Effector CD8-positive, alpha-beta T cell (primary cell): ENCODE measurements around the gene POLR2L.

ENCODE experiments used
- DNase-seq: peaks from one replicate; lab custom pipeline; 2025; lab: John Stamatoyannopoulos, UW

POLR2L gene

DNA sequence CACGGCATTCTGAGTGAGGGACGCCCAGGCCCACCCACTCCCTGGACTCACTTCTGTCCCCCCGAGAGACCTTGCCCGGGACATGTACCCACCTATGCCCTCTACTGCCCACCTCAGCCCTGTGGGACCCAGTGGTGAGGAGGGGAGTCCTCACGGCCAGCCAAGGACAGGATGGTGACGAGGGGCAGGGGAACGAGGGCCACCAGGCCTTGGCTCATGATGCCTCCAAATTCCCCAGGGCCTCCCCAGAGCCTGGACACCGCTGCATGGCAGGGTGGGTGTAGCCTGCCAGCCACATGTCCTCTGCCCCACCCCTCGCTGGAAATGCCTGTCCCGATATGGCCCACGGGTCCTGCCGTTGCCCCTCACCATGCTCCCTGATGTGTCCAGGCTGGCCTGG lies 26.5 kb upstream of the POLR2L start:
- DNase-seq, result no peak

DNA sequence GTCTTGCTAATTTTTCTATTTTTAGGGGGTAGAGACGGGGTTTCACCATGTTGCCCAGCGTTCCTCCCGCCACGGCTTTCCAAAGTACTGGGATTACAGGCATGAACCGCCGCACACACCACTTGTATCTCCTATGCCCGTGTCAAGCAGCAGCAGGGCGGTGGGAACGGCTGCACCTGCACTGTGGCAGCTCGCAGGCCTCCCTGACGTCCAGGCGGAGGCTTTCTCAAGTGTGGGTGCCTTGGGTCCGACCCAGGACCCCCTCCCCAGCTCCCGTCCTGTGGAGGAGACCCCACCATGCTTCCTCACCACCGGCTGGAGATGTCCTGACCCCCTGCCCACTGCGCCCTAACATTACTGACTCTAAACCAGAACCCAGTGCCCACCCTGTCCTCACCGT lies 26.1 kb upstream of the POLR2L start:
- no peak for DNase-seq

DNA sequence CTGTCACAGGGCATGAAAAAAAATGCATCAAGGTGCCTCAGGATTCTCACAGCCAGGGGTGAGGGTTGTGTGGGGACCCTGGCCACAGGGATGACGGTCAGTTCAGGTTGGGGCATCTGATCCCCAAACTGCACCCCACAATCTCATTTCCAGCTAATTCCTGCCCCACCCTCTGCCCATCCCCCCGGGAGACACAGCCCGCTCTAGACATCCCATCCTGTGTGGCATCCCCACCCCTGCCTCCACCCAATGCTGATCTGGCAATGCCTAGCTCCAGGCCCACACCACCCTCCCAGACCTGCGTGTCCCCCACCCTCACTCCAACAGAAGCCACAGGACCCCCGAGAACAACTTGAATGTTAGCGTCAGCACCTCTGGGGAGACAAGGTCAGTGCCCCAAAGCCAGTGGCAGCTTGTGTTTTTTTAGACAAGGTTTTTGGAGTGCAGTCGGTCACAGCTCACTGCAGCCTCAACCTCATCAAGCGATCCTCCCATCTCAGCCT lies 25.6 kb upstream of the POLR2L start:
- no peak for DNase-seq

DNA sequence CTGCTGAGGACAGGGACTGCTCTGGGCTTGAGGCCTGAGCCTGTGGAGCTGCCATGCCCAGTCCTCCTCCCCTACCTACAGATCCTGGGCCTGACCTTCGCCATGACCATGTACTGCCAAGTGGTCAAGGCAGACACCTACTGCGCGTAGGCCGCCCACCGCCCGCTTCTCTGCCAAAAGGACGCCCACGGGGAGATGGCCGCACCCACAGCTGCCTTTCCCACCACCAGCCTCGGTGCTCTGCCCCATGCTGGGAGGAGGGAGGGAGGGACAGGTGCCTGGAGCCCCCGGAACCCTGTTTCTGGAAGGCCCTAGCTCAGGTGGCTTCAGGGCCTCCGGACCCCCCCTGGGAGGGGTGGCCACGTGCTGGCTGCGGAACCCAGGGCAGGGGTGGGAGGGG lies 24.2 kb upstream of the POLR2L start:
- no peak for DNase-seq

DNA sequence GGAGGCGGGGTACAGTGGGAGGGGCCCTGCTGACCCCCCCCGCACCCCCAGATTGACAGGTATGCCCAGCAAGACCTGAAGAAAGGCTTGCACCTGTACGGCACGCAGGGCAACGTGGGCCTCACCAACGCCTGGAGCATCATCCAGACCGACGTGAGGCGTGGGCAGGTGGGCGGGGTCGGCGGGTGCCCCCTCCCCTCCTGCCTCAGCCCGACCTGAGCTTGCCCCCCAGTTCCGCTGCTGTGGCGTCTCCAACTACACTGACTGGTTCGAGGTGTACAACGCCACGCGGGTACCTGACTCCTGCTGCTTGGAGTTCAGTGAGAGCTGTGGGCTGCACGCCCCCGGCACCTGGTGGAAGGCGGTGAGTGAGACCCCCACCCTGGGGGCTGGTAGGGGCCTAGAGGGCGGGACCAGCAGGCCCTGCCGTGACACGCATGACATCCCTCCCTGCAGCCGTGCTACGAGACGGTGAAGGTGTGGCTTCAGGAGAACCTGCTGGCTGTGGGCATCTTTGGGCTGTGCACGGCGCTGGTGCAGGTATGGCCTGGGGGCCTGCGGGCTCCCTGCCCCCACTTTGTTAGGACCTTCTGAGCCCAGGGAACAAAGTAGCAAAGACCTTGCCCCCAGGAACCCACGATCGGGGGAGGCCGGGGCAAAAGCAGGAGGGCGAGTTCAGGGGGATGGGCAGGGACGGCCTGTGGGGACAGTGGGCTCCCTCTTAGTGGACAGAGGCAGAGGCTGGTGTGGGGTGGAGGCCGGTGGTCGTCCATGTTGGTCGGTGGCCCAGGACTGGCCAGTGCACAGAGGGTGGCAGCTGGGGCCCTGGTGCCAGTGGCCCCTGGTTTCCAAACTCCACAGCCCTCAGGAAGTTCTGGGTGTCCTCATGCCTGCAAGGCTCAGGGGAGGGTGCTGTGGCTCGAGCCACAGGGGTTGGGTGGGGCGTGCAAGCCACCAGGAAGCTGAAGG lies 23.4 kb upstream of the POLR2L start:
- DNase-seq, result no peak

DNA sequence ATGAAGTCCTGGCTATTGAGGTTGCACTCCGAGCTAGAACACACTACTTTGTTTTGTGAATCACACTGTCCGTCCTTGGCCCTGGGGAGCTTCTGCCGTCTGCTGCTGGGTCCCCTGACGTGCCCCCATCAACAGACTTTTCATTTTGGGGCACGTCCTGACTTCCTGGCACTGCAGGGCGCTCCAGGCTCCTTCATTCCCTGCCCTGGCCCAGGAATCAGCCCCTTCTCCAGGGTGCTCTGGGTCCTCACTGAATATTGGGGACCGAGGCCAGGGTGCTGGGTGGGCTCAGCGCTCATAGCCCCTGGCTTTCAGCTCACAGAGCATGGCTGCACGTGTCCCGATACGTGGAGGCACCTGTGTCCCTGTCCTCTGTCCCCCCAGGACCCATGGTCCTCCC lies 22.6 kb upstream of the POLR2L start:
- DNase-seq, result no peak

DNA sequence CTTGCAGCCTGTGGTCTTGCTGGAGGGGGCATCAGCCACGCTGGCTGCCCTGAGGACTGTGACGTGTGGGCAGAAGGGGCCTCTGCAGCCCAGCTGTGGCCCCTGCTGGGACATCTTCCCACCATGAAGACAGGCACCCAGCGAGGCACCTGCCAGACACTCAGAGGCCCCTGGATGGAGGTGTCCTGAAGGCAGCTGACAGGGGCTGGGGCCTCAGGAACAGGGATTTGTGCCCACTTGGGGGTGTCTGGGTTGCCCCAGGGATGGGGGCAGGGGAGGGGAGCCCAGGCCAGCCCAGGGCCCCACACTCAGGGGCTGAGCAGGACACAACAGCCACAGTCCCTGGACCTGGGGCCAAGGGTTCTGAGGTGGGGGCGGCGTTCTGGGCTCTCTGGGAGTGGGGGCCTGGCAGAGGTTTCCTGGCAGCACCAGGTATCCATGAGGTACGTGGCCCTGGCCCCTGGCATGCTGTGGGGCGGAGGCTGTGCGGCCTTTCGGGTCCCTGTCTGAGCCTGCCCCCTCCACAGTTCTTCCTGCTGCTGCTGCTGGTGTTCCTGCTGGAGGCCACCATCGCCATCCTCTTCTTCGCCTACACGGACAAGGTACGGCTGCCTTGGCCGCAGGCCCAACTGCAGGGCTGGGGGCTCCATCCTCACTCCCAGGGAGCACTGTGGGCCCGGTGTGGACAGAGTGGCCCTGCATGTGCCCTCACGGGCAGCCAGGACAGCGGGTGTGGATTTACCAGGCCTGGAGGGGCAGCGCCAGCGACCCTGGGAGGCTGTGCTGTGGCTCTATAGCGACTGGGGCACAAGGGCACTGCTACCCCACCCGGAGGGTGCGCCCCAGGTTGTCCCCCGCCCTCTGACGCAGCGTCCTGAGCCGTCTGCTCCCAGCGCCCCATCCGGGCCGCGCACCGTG lies 21.8 kb upstream of the POLR2L start:
- DNase-seq, result no peak

DNA sequence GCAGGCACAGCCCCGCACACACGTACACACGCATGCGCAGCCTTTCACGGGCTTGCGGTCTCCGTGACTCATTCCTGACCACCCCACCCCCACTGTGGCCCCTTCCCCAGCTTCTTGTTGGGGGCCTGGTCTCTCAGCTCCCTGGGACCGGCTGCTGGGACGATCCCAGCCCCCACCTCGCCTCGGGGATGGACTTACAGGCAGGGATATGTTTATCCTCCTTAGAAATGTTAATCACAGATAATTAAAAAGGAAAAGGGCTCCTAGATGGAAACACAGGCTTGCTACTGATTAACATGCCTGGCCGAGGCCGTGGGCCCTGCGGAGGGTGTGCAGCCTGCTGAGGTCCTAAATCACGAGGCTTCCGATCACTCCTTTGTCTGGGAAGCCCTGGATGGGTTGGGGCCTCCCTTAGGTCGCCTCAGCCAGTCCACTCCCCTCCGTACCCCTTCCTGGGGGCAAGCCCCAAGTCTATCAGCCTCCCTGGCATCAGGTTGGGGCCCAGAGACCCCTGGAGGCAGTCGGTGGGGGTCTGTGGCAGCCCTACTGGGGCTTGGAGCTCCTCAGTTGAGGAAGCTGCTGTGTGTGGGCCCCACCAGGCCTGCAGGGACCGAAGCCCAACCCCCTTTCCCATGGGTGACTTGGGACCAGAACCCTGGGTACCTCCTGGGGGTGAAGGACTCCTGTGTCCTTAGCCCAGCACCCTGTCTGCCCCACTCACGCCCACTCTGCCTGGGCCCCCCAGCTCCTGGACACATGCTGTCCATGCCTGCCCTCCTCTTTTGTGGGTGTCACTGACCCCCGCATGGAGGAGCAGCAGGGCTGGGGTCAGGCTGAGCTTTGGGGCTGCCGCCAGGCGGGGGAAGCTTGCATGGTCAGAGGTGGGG lies 20.9 kb upstream of the POLR2L start:
- DNase-seq, result no peak

DNA sequence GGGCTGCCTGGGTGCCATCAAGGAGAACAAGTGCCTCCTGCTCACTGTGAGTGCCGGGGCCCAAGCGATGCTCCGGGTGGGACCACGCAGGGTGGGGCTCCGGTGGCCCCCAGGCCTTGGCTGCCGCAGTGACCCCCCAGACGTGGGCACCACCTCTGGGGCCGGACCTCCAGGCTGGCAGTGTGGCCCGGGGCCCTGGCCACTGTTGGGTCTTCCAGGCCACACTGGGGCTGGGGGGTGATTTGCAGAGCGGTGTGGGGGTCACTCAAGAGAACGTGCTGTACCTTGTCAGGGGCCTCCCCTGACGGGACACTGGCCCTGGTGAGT lies 20.3 kb upstream of the POLR2L start:
- no peak for DNase-seq

DNA sequence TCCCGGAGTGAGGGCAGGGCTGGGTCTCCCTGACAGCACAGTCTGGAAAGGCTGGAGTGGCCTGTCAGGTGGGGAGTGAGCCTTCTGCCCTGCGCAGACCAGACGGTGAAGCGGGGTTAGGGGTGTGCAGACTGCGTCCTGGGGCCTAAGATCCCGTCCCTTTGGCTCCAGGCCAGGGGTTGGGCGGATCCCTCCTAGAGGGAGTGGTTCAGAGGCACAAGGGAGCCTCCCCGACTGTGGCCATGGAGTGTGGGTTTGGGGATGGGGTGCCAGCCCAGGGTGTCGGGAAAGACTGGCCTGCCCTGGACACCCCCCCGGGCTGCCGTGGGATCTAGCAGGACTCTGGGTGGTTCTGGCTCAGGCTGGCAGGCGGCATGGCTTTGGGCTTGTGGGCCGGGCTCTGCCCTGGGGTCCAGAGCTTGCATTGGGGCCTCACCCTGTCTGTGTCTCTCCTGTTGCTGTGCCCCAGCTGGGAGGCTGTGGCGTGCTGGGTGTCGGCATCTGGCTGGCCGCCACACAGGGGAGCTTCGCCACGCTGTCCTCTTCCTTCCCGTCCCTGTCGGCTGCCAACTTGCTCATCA lies 19.8 kb upstream of the POLR2L start:
- DNase-seq, result no peak

DNA sequence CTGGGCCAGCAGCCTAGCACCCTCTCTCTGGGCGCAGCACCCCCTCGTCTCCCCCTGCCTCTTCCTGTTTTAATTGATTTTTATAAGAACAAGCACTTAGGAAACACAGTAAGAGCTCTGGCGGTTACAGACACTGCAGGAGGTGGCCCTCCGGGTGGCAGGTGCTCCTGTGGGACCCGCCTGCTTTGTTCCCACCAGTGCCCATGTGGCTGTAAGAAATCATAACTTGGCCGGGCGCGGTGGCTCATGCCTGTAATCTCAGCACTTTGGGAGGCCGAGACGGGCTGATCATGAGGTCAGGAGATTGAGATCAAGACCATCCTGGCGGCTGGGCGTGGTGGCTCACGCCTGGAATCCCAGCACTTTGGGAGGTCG lies 18.8 kb upstream of the POLR2L start:
- DNase-seq, result no peak

DNA sequence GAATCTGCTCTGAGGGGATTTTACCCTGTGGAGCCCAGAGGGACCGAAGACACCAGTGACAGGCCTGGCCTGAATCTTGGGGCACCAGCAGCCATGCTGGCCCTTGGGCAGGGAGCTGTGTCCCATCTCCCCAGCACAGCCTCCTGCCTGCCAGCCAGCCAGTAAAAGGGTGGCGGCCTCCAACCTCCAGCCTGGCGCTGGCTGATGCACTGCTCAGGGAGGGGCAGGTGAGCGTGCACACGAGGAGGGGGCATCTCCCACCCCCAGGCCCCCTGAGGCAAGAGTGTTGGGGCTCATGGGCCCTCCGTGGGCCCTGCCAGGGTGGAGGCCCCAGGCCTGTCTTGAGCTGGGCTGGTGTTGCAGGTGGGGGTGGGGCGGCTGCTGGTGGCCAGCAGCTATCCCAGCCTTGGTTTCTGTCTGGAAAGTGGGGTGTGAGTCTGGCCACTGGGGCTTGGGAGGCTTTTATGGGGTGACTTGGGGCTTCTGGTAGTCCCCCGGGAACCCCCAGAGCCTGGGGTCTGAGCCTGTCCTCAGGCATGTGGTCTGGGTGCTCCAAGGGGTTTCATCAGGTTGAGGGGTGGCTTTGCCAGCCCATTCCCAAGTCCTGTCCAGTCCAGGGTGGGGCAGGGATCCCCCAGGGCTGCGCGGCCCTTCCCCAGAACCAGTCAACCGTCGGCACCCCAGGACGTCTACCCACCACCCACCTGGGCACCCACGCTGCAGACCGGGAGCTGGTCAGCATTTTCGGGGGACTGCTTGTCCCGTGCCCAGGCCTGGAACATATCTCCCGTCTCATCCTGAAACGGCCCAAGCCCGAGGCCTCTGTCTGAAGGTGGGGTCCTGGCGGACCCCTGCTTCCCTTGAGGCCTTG lies 18.1 kb upstream of the POLR2L start:
- DNase-seq, result no peak

DNA sequence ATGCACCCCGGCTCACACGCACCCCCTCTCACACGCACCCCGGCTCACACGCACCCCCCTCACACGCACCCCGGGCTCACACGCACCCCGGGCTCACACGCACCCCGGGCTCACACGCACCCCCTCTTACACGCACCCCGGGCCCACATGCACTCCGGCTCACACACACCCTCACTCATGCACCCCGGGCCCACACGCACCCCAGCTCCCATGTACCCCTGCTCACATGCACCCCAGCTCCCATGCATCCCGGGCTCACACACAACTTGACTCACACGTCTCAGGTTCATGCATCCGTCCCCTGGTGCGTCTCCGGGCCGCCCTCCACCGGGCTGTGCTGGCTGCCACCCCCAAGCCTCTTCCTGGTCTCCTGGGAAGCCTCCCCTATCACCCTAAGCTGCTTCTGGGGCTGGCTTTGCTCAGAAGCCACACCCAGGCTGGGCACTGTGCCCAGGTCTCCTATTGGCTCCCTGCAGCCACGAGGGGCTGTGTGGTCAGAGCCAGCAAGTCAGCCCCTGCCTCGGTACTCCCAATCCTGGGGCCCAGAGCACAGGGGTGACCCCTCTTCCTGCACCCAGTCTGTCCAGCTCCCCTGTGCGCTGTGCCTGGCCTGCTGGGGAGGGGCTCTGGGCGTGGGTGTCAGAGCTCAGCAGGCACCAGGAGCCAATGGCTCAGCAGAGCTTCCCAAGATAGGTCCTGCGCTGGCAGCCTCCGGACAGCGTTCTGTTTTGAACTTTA lies 17.2 kb upstream of the POLR2L start:
- no peak for DNase-seq

DNA sequence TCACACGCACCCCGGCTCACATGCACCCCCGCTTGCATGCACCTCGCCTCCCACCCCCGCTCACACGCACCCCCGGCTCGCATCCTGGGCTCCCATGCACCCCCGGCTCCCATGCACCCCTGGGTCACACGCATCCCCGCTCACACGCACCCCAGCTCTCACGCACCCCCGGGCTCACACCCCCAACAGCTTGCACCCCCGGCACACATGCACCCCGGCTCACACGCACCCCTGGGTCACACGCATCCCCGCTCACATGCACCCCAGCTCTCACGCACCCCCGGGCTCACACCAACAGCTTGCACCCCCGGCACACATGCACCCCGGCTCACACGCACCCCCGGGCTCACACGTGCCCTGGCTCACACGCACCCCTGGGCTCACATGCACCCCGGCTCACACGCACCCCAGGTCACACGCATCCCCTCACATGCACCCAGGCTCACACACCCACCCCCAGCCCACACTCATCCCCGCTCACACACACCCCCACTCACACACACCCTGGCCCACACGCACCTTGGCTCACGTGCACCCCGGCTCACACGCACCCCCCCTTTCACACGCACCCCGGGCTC lies 16.5 kb upstream of the POLR2L start:
- no peak for DNase-seq

DNA sequence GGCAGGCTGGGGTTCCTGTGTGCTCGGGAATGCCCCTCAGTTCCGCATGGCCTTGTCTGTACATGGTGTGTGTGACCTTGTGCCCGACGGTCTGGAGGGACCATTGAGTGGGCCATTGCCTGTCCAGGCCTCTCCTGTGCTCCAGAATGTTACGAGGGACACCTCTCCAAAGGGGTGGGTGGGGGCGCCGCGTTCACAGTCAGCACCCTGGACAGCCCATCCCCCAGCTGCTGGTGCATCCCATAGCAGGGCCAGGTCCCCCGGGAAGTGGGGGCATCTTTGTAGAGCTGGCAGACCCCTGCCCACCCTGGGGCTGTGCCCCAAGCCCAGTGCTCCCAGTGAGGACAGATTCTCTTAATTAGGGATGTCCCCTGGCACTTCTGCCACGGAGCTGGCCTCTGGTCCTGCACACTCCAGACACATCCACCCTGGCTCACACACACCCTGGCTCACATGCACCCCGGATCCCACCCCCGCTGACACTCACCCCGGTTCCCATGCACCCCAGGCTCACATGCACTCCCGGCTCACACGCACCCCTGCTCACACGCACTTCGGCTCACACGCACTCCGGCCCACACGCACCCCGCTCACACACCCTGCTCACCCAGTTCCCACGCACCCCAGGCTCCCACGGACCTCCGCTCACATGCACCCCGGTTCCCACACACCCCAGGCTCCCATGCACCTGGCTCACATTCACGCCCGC lies 15.9 kb upstream of the POLR2L start:
- no peak for DNase-seq

DNA sequence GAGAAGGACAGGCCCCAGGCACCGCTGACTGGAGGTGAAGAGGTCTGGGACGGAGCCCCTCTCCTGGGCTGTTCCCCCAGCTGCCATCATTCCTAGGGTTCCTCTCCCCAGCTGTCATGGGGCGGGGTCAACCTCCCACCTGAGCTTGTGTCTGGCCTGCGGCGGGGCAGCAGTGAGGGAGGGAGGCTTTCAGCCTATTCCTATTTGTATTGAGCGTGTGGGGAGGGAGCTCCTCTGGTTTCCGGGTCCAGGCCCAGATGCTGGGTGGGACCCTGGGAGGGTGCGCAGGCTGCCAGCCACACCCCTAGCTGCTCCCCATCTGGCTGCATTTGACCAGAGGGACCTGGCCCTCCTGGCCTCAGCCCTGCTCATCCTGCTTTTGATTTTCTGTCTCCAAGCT lies 14.1 kb upstream of the POLR2L start:
- no peak for DNase-seq

DNA sequence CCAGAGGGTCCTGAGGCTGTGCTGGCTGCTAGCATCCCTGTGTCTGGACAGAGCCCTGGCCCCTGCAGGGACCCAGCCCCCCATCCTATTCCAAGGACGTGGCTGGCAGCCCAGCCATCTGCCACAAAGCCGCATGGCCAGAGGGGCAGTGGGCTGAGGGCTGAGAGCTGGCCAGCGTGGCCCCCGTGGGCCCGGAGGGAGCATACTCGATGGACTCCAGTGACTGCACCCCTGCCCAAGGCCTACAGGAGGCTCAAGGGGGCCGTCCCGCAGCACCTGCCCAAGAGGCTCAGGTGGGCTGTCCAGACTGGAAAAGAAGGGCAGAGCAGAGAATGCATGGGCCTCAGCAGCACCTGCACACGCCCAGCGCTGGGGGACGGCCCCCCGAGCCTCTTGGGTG lies 13.5 kb upstream of the POLR2L start:
- no peak for DNase-seq

DNA sequence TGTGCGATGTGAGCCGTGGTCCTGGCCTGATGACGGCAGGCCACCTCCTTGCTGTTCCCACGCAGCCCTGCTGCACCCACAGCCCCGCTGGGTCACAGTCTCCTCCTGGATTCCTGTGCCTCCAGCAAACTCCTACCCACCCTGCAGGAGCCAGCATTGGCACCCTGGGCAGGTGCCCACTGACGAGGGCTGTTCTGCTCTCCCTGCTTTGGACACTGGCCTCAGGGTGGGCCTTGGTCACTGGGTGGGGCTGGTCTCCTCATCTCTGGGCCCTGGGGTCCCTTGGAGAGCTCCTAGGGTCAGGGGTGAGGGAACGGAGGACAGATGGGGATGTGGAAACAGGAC lies 13.0 kb upstream of the POLR2L start:
- DNase-seq, result no peak
